GM23338 (cell line): ENCODE measurements around the gene NBAS. TPM values are rescaled to one million over a fixed set of nuclear protein-coding genes. Genes with fewer than 3 reads are reported as not detected.

ENCODE experiments used
- ATAC-seq: fragments of 200-7000 bp; cut with Tn5 transposase; 3 replicates; pipeline ENCODE4 v1.9.1; 2020
- DNase-seq: peaks from one replicate; pipeline ENCODE4 v3.0.0-alpha.2; 2015; ENCODE audit warnings: low spot score
- H2AFZ ChIP-seq: fragments of 200-600 bp; sonication (generic); 2 replicates; pipeline ENCODE4 v1.8.0; 2016; ENCODE audit warnings: antibody characterized with exemption, mild to moderate bottlenecking, moderate library complexity
- H3F3A ChIP-seq: fragments of 200-600 bp; sonication (generic); replicated peaks from 2 replicates; pipeline ENCODE4 v1.8.0; 2017; ENCODE audit warnings: antibody characterized with exemption, mixed run types, low read depth
- H3K27ac ChIP-seq: fragments of 200-600 bp; sonication (generic); 2 replicates; pipeline ENCODE4 v1.6.1; 2016; ENCODE audit warnings: low read depth
- H3K27me3 ChIP-seq: fragments of 200-600 bp; sonication (generic); 2 replicates; pipeline ENCODE4 v1.8.0; 2016; ENCODE audit warnings: mild to moderate bottlenecking, mixed run types, moderate library complexity; ENCODE audit not compliant: insufficient read depth
- H3K36me3 ChIP-seq: fragments of 200-600 bp; sonication (generic); 2 replicates; pipeline ENCODE4 v1.8.0; 2016; ENCODE audit warnings: mild to moderate bottlenecking; ENCODE audit not compliant: insufficient read depth
- H3K4me1 ChIP-seq: fragments of 200-600 bp; sonication (generic); 2 replicates; pipeline ENCODE4 v1.8.0; 2016; ENCODE audit warnings: mild to moderate bottlenecking, moderate library complexity; ENCODE audit not compliant: insufficient read depth
- H3K4me2 ChIP-seq: fragments of 200-600 bp; sonication (generic); 2 replicates; pipeline ENCODE4 v1.7.1; 2017; ENCODE audit warnings: mixed run types
- H3K4me3 ChIP-seq: fragments of 200-600 bp; sonication (generic); 2 replicates; pipeline ENCODE4 v1.6.1; 2016; ENCODE audit warnings: mixed run types
- H3K79me2 ChIP-seq: fragments of 200-600 bp; sonication (generic); replicated peaks from 2 replicates; pipeline ENCODE4 v1.8.0; 2017; ENCODE audit warnings: mild to moderate bottlenecking; ENCODE audit not compliant: insufficient read depth
- H3K9me2 ChIP-seq: fragments of 200-600 bp; sonication (generic); 2 replicates; pipeline ENCODE4 v1.8.0; 2017; ENCODE audit not compliant: insufficient read depth
- H4K20me1 ChIP-seq: fragments of 200-600 bp; sonication (generic); replicated peaks from 2 replicates; pipeline ENCODE4 v1.8.0; 2017; ENCODE audit warnings: mild to moderate bottlenecking; ENCODE audit not compliant: insufficient read depth
- H3K27ac Mint-ChIP-seq: 2 replicates; pipeline ENCODE4 v1.8.0; 2020; ENCODE audit warnings: inconsistent platforms, mild to moderate bottlenecking, moderate library complexity, mixed read lengths
- H3K27me3 Mint-ChIP-seq: 3 replicates; pipeline ENCODE4 v1.8.0; 2022; ENCODE audit warnings: low read depth, mild to moderate bottlenecking, moderate library complexity, mixed read lengths, inconsistent platforms; ENCODE audit not compliant: insufficient read depth, poor library complexity
- H3K36me3 Mint-ChIP-seq: 3 replicates; pipeline ENCODE4 v1.8.0; 2021; ENCODE audit warnings: low read depth, mild to moderate bottlenecking, inconsistent platforms, moderate library complexity, mixed read lengths
- H3K4me1 Mint-ChIP-seq: 3 replicates; pipeline ENCODE4 v1.8.0; 2020; ENCODE audit warnings: mild to moderate bottlenecking, inconsistent platforms, mixed read lengths
- H3K4me3 Mint-ChIP-seq: 3 replicates; pipeline ENCODE4 v1.8.0; 2021; ENCODE audit warnings: moderate library complexity, mild to moderate bottlenecking, inconsistent platforms, mixed read lengths
- H3K9me3 Mint-ChIP-seq: 3 replicates; pipeline ENCODE4 v1.8.0; 2020; ENCODE audit warnings: moderate library complexity, mild to moderate bottlenecking, inconsistent platforms, mixed read lengths
- CTCF ChIP-seq, 2 experiments: fragments of 200-600 bp in 1 of 2; sonication (generic) in 1 of 2; conservative IDR thresholded peaks; 2 replicates each; pipeline versions ENCODE4 v1.5.1 to v1.6.1; 2016 to 2017; ENCODE audit warnings: antibody characterized with exemption in 2 of 2, low read depth in 2 of 2, mild to moderate bottlenecking in 2 of 2, moderate library complexity in 1 of 2
- ETS1 ChIP-seq: IDR thresholded peaks from 2 replicates; pipeline ENCODE4 v1.6.1; 2016; ENCODE audit warnings: antibody characterized with exemption
- EZH2phosphoT487 ChIP-seq: fragments of 200-600 bp; sonication (generic); IDR thresholded peaks from one replicate; pipeline ENCODE4 v1.8.1; 2018; ENCODE audit warnings: antibody characterized with exemption; ENCODE audit not compliant: unreplicated experiment
- JUNB ChIP-seq: IDR thresholded peaks from one replicate; pipeline ENCODE4 v1.6.1; 2016; ENCODE audit warnings: antibody characterized with exemption; ENCODE audit not compliant: unreplicated experiment
- ZNF462 ChIP-seq: fragments of 250-450 bp; sonication (Bioruptor Pico); IDR thresholded peaks from 2 replicates; pipeline ENCODE4 v1.5.0; 2020; ENCODE audit warnings: mild to moderate bottlenecking, moderate library complexity
- polyA plus RNA-seq: library from polyadenylated mRNA; unstranded; fragments of >200 nt; fragmentation: Nextera tagmentation; extraction: Ambion mirVana; gene quantifications from 2 replicates; pipeline ENCODE4 v1.2.1, GENCODE V29; 2016
- total RNA-seq: library from RNA; depleted of rRNA; stranded (reverse); fragments of >200 nt; shearing (Covaris generic); gene quantifications from 2 replicates; pipeline ENCODE4 v1.2.3, GENCODE V29; 2014

The NBAS gene
- total and polyA plus RNA-seq, 2 experiments from 2014 or later, result 24.8 to 38.9 TPM

- no peak for TF ChIP-seq ZNF462
- no peak for TF ChIP-seq EZH2phosphoT487
- TF ChIP-seq JUNB, result no peak
These were observed 400.7 kb downstream of the NBAS start (continued) for GRCh38 chr2:15160201-15160991.

- peaks cover 10% of the 10 kb centered on the region for H3K27me3 Mint-ChIP-seq
- DNase-seq, result peak; percentile 78
- Histone ChIP-seq H3K4me2 (no peak overlapping the region), H3K27me3 (no peaks in the 10 kb centered on the region), H3K9me2 (no peaks in the 10 kb centered on the region), H3K4me3 (no peak overlapping the region), H2AFZ (no peak overlapping the region), H3F3A (no peaks in the 10 kb centered on the region), H3K79me2 (no peaks in the 10 kb centered on the region), H4K20me1 (no peaks in the 10 kb centered on the region), H3K4me1 (peaks cover 4% of the 10 kb centered on the region; the same call in 1 of the 2 replicates), H3K27ac (no peak overlapping the region), H3K36me3 (no peaks in the 10 kb centered on the region)
- no peaks in the 10 kb centered on the region; the same call in 2 of the 3 replicates for H3K9me3 Mint-ChIP-seq
- TF ChIP-seq ETS1, result no peak
- TF ChIP-seq CTCF (conservative IDR thresholded peaks at IDR 0.05; ENCODE audit: low read depth in 2 of 2), result peak; percentile 79 to 81
- no peak overlapping the region for H3K27ac Mint-ChIP-seq
- ATAC-seq, result 0 out of 3 replicates have a peak, but pooled peaks have one; percentile 15
- H3K4me1 Mint-ChIP-seq, result peaks cover 34% of the 10 kb centered on the region
- no peaks in the 10 kb centered on the region for H3K36me3 Mint-ChIP-seq
- H3K4me3 Mint-ChIP-seq, result no peak overlapping the region
These were observed 401.4 kb downstream of the NBAS start for GRCh38 chr2:15159751-15160177.
